Cardiac muscle cell (in vitro differentiated cells and primary cell): ENCODE measurements around the gene KRTAP4-2. TPM values are rescaled to one million over a fixed set of nuclear protein-coding genes. Genes with fewer than 3 reads are reported as not detected.

Experiments used
- DNase-seq, 2 donors: peaks; one replicate each; pipeline versions ENCODE4 v3.0.0 to v3.0.0-alpha.2; 2010 to 2017; ENCODE audit warnings: low read depth in 1 of 2, low spot score in 1 of 2
- H3K27ac ChIP-seq: fragments of 200-600 bp; sonication (generic); 2 replicates; pipeline ENCODE4 v1.5.1; 2016
- H3K27me3 ChIP-seq: fragments of 200-600 bp; sonication (generic); 2 replicates; pipeline ENCODE4 v1.6.0; 2016; ENCODE audit warnings: control low read depth
- H3K36me3 ChIP-seq: fragments of 200-600 bp; sonication (generic); 2 replicates; pipeline ENCODE4 v1.5.1; 2016; ENCODE audit warnings: control low read depth
- H3K4me1 ChIP-seq: fragments of 200-600 bp; sonication (generic); 2 replicates; pipeline ENCODE4 v1.8.1; 2017; ENCODE audit warnings: low read depth, mild to moderate bottlenecking, mixed run types
- H3K4me3 ChIP-seq: fragments of 200-600 bp; sonication (generic); 2 replicates; pipeline ENCODE4 v1.5.1; 2016; ENCODE audit warnings: mild to moderate bottlenecking
- H3K9me3 ChIP-seq: fragments of 200-600 bp; sonication (generic); 2 replicates; pipeline ENCODE4 v1.5.1; 2017; ENCODE audit warnings: low read depth, mild to moderate bottlenecking, control low read depth
- polyA plus RNA-seq: library from polyadenylated mRNA; unstranded; fragments of >200 nt; fragmentation: Nextera tagmentation; extraction: Ambion mirVana; gene quantifications from 2 replicates; pipeline ENCODE4 v1.2.1, GENCODE V29; 2016
- total RNA-seq: library from RNA; depleted of rRNA; stranded (reverse); fragments of >200 nt; gene quantifications from 2 replicates; pipeline ENCODE4 v1.2.3, GENCODE V29; 2016
- TF ChIP-seq, protein P1 (sequence below): IDR thresholded peaks from 2 replicates; pipeline ENCODE4 v1.5.1; 2012; ENCODE audit warnings: low read depth, mild to moderate bottlenecking, low read length

The KRTAP4-2 gene
- total and polyA plus RNA-seq, 2 experiments from 2014 or later, result not detected

DNA sequence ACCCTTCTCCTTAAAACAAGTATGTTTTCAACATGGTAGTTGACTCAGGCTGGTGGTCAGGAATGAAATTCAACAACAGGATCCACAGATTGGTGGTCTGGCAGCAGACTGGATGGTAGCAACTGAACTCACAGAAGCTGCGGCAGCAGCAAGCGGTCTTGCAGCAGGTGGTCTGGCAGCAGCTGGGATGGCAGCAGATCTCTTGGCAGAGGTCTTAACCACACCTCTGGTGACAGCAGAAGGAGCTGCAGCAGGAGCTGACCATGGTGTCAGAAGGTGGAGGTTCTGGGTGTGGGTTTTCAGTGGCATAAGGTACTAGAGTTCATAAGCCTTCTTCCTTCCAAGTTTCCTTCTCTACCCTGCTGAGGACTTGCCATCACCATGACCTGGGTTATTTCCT lies 8.9 kb upstream of the KRTAP4-2 start:
- TF ChIP-seq, protein P1, sequence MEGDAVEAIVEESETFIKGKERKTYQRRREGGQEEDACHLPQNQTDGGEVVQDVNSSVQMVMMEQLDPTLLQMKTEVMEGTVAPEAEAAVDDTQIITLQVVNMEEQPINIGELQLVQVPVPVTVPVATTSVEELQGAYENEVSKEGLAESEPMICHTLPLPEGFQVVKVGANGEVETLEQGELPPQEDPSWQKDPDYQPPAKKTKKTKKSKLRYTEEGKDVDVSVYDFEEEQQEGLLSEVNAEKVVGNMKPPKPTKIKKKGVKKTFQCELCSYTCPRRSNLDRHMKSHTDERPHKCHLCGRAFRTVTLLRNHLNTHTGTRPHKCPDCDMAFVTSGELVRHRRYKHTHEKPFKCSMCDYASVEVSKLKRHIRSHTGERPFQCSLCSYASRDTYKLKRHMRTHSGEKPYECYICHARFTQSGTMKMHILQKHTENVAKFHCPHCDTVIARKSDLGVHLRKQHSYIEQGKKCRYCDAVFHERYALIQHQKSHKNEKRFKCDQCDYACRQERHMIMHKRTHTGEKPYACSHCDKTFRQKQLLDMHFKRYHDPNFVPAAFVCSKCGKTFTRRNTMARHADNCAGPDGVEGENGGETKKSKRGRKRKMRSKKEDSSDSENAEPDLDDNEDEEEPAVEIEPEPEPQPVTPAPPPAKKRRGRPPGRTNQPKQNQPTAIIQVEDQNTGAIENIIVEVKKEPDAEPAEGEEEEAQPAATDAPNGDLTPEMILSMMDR, result no peak
- H3K9me3 ChIP-seq, result no peaks in the 10 kb centered on the region
- no peaks in the 10 kb centered on the region for H3K4me1 ChIP-seq
- no peak overlapping the region for H3K27ac ChIP-seq
- no peak for DNase-seq
- H3K36me3 ChIP-seq, result no peaks in the 10 kb centered on the region
- no peak overlapping the region for H3K4me3 ChIP-seq
- peaks cover 17% of the 10 kb centered on the region for H3K27me3 ChIP-seq

DNA sequence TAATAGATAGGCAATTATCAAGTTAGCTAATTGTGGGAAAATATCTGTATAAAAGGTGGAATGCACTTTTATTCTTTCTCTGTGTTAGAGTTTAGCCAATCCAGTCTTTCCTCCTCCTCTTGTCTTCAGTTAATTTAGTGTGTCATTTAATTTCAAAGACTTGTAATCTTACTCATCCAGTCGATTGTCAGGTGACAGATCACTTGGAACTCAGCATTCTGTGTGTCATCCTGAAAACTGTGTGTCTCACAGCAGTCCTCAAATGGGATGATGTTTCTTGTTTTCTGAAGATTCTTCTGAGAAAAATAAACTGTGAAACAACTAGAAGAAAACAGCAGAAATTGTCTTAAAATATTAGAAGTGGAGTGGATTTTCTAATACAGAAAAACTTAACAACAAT lies 7.0 kb upstream of the KRTAP4-2 start:
- Histone ChIP-seq H3K4me3 (no peak overlapping the region), H3K4me1 (no peaks in the 10 kb centered on the region), H3K27me3 (peaks cover 4% of the 10 kb centered on the region), H3K27ac (no peak overlapping the region), H3K9me3 (no peaks in the 10 kb centered on the region), H3K36me3 (no peaks in the 10 kb centered on the region)
- no peak for DNase-seq
- TF ChIP-seq, protein P1, result no peak

- no peaks in the 10 kb centered on the region for H3K4me1 ChIP-seq
- H3K9me3 ChIP-seq, result no peaks in the 10 kb centered on the region
- no peak within 1 kb of the TSS for H3K27ac ChIP-seq
- H3K4me3 ChIP-seq, result no peak within 1 kb of the TSS
- TF ChIP-seq, protein P1, result no peak
- H3K27me3 ChIP-seq, result peaks cover 3% of the 10 kb centered on the region
- no peaks in the 10 kb centered on the region for H3K36me3 ChIP-seq
- no peak for DNase-seq
Observed at GRCh38 chr17:41184480-41184961, 6.5 kb upstream of the KRTAP4-2 start, which contains the start of gene KRTAP4-1. KRTAP4-1 (minus strand) TSS chr17:41184911; CDS start chr17:41184854, 57 bp downstream.

DNA sequence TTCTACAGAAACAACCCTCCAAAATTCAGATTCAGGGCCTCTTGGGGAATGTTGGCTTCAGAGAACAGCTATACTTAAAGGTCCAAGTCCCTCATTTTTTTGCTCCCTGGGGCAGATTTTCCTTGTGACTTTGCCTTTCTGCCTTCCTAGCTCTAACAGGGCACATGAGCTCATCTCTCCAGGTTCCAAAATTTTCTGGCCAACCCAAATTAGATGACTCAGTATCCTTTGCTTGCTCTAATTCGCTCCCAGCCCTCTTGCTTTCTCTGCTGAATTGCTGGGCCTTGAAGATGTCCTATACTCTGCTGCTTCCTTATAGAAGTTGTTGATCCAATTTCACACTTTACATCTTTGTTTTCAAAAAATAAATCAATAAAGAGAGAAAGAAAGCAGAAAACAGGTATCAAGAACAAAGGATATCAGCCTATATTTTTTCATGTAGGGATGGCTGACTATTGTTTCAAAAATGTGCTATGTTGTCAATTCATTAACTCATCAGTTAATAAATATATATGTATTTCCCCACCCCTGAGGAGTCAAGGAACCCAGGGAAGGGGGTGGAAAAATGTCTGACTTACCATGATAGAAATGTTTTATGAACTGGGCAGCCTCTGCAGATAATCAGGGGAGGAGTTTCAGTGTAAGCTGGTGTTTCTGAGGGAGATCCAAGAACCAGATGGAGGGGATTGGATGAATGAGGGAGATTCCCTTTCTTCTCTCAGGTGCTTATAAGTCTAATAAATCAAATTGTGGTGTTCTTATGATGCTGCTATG lies 1.0 kb upstream of the KRTAP4-2 start:
- no peak overlapping the region for H3K27ac ChIP-seq
- TF ChIP-seq, protein P1, result no peak

DNA sequence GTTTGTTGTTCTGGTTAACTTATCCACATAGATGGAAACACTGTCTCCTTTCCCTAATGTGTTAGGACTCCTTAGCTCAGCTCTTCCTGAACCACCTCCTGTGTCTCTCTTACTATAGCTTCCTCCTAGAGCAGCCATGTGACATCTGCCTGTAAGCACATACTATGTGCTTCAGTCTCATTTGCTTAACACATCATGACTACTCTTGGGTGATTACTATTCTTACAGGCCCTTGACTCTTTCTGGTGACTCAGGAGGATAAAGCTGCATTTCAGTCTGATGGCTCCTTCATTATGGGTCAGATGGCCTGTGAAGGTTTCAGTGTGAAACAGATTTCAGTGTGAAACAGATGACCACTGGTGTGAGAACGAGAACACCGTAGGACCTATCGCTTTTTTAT lies 320 bp upstream of the KRTAP4-2 start:
- H3K4me3 ChIP-seq, result no peak overlapping the region
- H3K9me3 ChIP-seq, result no peaks in the 10 kb centered on the region
- H3K27ac ChIP-seq, result no peak overlapping the region
- H3K36me3 ChIP-seq, result no peaks in the 10 kb centered on the region
- no peaks in the 10 kb centered on the region for H3K27me3 ChIP-seq
- TF ChIP-seq, protein P1, result no peak
- H3K4me1 ChIP-seq, result no peaks in the 10 kb centered on the region
- DNase-seq, result no peak

More for the DNA sequence above, 1.0 kb upstream of the KRTAP4-2 start:
- H3K4me1 ChIP-seq, result no peaks in the 10 kb centered on the region
- H3K36me3 ChIP-seq, result no peaks in the 10 kb centered on the region
- H3K9me3 ChIP-seq, result no peaks in the 10 kb centered on the region
- no peaks in the 10 kb centered on the region for H3K27me3 ChIP-seq
- DNase-seq, result no peak
- no peak overlapping the region for H3K4me3 ChIP-seq
